Neural progenitor cell (in vitro differentiated cells): ENCODE data around the gene SPECC1L.
"Not testable (repeated sequence)": the region's sequence is repeated elsewhere in the genome, so short reads cannot be mapped to it uniquely, and the experiment has no call there.

Experiments used
- EZH2 ChIP-seq: fragments of 200-600 bp; sonication (generic); IDR thresholded peaks from 2 replicates; pipeline ENCODE4 v1.6.1; 2017; ENCODE audit warnings: antibody characterized with exemption, mild to moderate bottlenecking, moderate library complexity
- EZH2phosphoT487 ChIP-seq: fragments of 200-600 bp; sonication (generic); IDR thresholded peaks from 2 replicates; pipeline ENCODE4 v1.6.1; 2017; ENCODE audit warnings: antibody characterized with exemption
- TF ChIP-seq, protein P1 (sequence below): fragments of 200-600 bp; sonication (generic); IDR thresholded peaks from 2 replicates; pipeline ENCODE4 v1.5.1; 2017; ENCODE audit warnings: antibody characterized with exemption, mild to moderate bottlenecking

DNA sequence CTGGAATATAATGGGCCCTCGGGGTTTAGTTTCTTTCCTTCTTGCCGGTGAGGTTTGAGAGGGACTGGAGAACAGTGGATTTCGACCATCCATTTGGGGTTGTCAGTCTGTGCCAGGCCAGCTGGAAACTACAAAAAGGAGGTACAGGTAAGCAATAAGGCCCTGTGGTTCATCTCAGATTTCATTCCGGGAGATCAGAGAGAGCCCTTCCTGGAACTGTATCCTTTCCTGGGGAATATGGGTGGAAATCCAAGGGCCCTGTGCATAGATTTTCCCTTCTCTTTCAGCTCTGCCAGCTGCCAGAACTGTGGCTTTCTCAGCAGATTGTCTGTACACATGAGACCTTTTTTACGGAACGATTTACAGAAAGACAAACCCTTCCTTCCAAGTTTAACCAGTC is 17.2 kb downstream of the SPECC1L start:
- TF ChIP-seq, protein P1, sequence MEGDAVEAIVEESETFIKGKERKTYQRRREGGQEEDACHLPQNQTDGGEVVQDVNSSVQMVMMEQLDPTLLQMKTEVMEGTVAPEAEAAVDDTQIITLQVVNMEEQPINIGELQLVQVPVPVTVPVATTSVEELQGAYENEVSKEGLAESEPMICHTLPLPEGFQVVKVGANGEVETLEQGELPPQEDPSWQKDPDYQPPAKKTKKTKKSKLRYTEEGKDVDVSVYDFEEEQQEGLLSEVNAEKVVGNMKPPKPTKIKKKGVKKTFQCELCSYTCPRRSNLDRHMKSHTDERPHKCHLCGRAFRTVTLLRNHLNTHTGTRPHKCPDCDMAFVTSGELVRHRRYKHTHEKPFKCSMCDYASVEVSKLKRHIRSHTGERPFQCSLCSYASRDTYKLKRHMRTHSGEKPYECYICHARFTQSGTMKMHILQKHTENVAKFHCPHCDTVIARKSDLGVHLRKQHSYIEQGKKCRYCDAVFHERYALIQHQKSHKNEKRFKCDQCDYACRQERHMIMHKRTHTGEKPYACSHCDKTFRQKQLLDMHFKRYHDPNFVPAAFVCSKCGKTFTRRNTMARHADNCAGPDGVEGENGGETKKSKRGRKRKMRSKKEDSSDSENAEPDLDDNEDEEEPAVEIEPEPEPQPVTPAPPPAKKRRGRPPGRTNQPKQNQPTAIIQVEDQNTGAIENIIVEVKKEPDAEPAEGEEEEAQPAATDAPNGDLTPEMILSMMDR, result not testable (repeated sequence)
- not testable (repeated sequence) for TF ChIP-seq EZH2phosphoT487, EZH2
